ENCODE data around the gene ZBTB40.

DNA sequence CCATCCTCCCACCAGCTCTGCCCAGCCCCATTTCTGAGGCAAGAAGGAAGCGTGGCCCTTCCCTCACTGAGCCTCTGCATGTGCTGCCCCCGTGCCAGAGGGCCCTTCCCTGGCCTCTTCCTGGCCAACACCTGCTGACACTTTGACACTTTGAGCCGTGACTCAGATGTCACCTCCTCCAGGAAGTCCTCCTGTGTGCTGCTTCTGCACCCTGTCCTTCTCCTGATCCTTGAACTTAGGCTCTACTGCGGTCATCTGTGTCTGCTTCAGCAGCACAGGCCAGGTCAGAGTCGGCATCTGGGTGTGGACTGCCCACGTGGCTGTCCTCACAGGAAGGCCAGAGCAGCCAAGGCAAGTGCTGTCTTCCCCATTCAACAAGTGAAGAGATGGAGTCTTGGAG is 92.0 kb downstream of the ZBTB40 start:
- TF ChIP-seq, protein P1, sequence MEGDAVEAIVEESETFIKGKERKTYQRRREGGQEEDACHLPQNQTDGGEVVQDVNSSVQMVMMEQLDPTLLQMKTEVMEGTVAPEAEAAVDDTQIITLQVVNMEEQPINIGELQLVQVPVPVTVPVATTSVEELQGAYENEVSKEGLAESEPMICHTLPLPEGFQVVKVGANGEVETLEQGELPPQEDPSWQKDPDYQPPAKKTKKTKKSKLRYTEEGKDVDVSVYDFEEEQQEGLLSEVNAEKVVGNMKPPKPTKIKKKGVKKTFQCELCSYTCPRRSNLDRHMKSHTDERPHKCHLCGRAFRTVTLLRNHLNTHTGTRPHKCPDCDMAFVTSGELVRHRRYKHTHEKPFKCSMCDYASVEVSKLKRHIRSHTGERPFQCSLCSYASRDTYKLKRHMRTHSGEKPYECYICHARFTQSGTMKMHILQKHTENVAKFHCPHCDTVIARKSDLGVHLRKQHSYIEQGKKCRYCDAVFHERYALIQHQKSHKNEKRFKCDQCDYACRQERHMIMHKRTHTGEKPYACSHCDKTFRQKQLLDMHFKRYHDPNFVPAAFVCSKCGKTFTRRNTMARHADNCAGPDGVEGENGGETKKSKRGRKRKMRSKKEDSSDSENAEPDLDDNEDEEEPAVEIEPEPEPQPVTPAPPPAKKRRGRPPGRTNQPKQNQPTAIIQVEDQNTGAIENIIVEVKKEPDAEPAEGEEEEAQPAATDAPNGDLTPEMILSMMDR (IDR thresholded peaks at IDR 0.05; ENCODE audit: low read length), result no peak
- TF ChIP-seq EZH2 (IDR thresholded peaks at IDR 0.05; ENCODE audit: borderline replicate concordance, low read length), result no peak

Measured in OCI-LY1 (cell line).